ENCODE data around the gene RRP9. TPM values are rescaled to one million over a fixed set of nuclear protein-coding genes. Genes with fewer than 3 reads are reported as not detected.

The RRP9 gene
- total and polyA plus RNA-seq, 2 donors (not counting 3 experiments of a cell fraction or from before 2014, with no cell fraction given): 26.0 to 30.1 TPM

DNA sequence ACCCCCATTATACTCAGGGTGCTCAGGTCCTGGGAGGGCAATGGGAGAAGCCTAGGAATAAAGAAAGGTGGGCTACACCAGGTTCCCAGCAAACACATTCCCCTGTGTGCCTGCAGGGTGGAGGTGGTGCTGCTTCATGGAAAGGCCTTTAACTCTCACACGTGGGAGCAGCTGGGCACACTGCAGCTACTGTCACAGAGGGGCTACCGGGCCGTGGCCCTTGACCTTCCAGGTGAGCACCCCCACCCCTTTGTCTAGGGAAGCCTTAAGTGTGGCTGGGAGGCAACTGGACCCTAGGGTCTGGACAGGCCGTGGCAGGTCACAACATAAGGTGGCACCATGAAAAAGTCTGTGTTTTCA, 36.4 kb upstream of the RRP9 start:
- BruUV-seq (replicated peaks): no TSS peak
- no peak overlapping the region for H3K27ac ChIP-seq (ENCODE audit: insufficient read depth, low read depth, low read length)
- H3K36me3 ChIP-seq (ENCODE audit: control insufficient read depth in 2 of 2, extremely low read depth in 1 of 2, insufficient read depth in 2 of 2, low read length in 2 of 2): no peaks in the 10 kb centered on the region
- H3K4me3 ChIP-seq (replicated peaks in 1 of 3; ENCODE audit: insufficient read depth in 1 of 3, low read depth in 1 of 3, low read length in 3 of 3): no peak overlapping the region
- no peak overlapping the region for H3K4me2 ChIP-seq (ENCODE audit: insufficient read depth, low read length)
- no peak overlapping the region for H2AFZ ChIP-seq (ENCODE audit: low read depth, low read length)
- intact Hi-C loops (cut with micrococcal nuclease) (no loop called here), dilution Hi-C loops (cut with MboI; ENCODE audit: extremely low pct_ligation_motif_present, low sequenced_read_pairs) (no loop called here)
- no peaks in the 10 kb centered on the region for H3K9me1 ChIP-seq (replicated peaks; ENCODE audit: control insufficient read depth, extremely low read depth, insufficient read depth, low read length)
- H4K20me1 ChIP-seq (replicated peaks; ENCODE audit: control insufficient read depth, extremely low read depth, insufficient read depth, low read length): no peaks in the 10 kb centered on the region
- H3K4me1 ChIP-seq (ENCODE audit: control insufficient read depth, extremely low read depth, insufficient read depth, low read length): peaks cover 30% of the 10 kb centered on the region
- POLR2A ChIA-PET: no interaction called here
- no peaks in the 10 kb centered on the region for H3K9me3 ChIP-seq (replicated peaks; ENCODE audit: control insufficient read depth, insufficient read depth, low read length)
- FAIRE-seq: no peak
- H3K27me3 ChIP-seq (ENCODE audit: control insufficient read depth in 2 of 2, insufficient read depth in 2 of 2, low read length in 2 of 2): no peaks in the 10 kb centered on the region
- no peak overlapping the region for H3K9ac ChIP-seq (replicated peaks; ENCODE audit: extremely low read depth, insufficient read depth, low read length)
- no peak for DNase-seq (ENCODE audit: low read depth, low spot score)
- TF ChIP-seq GATA2 (IDR thresholded peaks at IDR 0.05; ENCODE audit: insufficient read depth, insufficient read length, low read depth, low read length): no peak
- TF ChIP-seq MYC (IDR thresholded peaks at IDR 0.05; ENCODE audit: low read depth, low read length): no peak
- TF ChIP-seq, protein P1, sequence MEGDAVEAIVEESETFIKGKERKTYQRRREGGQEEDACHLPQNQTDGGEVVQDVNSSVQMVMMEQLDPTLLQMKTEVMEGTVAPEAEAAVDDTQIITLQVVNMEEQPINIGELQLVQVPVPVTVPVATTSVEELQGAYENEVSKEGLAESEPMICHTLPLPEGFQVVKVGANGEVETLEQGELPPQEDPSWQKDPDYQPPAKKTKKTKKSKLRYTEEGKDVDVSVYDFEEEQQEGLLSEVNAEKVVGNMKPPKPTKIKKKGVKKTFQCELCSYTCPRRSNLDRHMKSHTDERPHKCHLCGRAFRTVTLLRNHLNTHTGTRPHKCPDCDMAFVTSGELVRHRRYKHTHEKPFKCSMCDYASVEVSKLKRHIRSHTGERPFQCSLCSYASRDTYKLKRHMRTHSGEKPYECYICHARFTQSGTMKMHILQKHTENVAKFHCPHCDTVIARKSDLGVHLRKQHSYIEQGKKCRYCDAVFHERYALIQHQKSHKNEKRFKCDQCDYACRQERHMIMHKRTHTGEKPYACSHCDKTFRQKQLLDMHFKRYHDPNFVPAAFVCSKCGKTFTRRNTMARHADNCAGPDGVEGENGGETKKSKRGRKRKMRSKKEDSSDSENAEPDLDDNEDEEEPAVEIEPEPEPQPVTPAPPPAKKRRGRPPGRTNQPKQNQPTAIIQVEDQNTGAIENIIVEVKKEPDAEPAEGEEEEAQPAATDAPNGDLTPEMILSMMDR (IDR thresholded peaks at IDR 0.05; ENCODE audit: extremely low read depth in 1 of 2, insufficient read depth in 1 of 2, low read depth in 1 of 2, low read length in 2 of 2): no peak
- no peak for TF ChIP-seq FOS (IDR thresholded peaks at IDR 0.05; ENCODE audit: borderline replicate concordance, insufficient read depth, low read length)
- TF ChIP-seq, protein P2, sequence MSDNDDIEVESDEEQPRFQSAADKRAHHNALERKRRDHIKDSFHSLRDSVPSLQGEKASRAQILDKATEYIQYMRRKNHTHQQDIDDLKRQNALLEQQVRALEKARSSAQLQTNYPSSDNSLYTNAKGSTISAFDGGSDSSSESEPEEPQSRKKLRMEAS (IDR thresholded peaks at IDR 0.05; ENCODE audit: insufficient read depth, insufficient read length): no peak
- TF ChIP-seq JUN (IDR thresholded peaks at IDR 0.05; ENCODE audit: borderline replicate concordance, insufficient read depth, insufficient read length, low read depth): no peak
- no peak for TF ChIP-seq EZH2 (IDR thresholded peaks at IDR 0.05; ENCODE audit: borderline replicate concordance, low read depth, low read length, severe bottlenecking)
- TF ChIP-seq POLR2A (IDR thresholded peaks at IDR 0.05; ENCODE audit: low read depth, low read length): no peak
- no peak for TF ChIP-seq POLR2AphosphoS5 (IDR thresholded peaks at IDR 0.05; ENCODE audit: insufficient read depth, low read depth, low read length)
- CTCF ChIA-PET: no interaction called here
- H3K79me2 ChIP-seq (ENCODE audit: control insufficient read depth, insufficient read depth, low read length): no peaks in the 10 kb centered on the region

Data from endothelial cell of umbilical vein (primary cell).